OCI-M1 (cell line): ENCODE data around the gene TCEANC.
A peak's percentile ranks its signal among the peaks of the same experiment; 100 is the strongest.
"Not testable (repeated sequence)": the region's sequence is repeated elsewhere in the genome, so short reads cannot be mapped to it uniquely, and the experiment has no call there.

ENCODE experiments used
- DNase-seq: peaks from one replicate; lab custom pipeline; 2025; lab: John Stamatoyannopoulos, UW

The TCEANC gene

GRCh38 chrX:13658602-13659001, 5.7 kb downstream of the TCEANC start:
- DNase-seq, result peak; percentile 83

DNA sequence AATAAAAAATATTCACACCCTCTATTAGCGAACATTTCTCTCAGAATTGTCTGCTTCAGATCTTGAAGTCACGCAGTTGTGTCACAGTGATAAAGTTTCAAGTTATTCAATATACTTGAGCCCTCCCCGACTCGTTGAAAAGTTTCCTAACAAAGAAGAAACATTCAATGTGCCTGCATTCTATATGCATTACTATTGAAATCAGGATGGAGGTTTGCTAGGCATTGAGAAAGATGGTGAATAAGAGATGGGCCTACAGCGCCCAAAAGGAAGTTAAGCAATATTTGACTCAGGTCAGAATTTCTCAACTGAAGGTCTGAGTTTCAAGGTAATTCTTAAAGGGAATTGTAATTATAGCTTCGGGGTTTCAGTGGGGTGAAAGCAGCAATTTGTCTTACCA, 6.1 kb downstream of the TCEANC start:
- DNase-seq, result peak; percentile 62

DNA sequence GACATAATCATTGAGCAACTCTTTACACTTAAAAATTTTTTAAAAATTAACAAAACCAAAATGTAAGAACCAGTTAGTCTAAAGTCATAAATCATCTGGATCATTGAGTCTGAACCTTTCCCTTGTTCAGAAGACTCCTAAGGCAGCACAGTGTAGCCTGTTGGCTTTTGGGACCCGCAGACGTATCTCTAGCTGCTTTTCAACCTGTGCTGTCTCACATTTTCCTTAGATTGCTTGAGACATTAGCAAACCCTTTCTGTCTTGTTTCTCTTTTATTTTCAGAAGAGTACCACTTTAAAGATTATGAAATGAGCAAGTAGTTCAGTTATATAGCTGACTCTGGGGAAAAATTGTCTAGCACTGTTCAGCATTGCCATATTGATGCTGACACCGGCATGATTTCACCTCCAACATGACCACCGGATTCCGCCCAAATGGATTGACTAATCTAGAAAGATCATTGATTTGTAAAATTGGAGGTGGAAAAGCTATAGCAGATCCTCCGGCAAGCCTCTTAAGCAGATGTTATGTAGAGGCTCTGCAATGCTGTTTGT, 8.9 kb downstream of the TCEANC start:
- DNase-seq, result no peak

DNA sequence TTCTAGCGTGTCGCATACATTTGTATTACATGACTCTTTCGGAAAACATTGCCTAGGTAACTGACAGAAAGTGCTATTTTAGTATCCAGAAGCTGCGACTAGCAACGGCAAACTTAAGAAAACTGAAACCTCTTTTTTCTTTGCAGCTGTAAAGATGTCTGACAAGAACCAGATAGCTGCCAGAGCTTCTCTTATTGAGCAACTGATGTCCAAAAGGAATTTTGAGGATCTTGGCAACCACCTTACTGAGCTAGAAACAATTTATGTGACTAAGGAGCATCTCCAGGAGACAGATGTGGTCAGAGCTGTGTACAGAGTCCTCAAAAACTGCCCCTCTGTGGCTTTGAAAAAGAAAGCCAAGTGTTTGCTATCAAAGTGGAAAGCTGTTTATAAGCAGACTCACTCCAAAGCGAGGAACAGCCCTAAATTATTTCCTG, 9.4 kb downstream of the TCEANC start:
- DNase-seq, result no peak

DNA sequence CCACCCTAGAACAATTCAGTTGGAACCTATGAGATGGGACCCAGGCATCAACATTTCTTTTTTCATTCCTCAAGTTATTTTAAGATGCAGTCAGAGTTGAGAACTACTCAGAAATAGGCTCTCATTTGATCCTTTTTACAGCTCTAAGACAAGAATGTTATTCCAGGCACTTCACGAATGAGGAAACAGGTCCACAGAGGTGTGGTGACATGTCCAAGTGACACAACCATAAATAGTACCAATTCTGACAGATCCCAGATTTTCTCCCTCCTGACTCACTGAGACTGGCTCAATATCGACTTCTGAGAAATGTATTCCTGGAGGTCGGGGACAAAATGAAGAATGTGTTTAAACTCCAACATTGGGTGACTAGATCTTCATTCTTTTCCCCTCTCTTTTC, 11.1 kb downstream of the TCEANC start:
- DNase-seq, result no peak

- DNase-seq, result no peak
Measured at GRCh38 chrX:13666836-13667235, 13.9 kb downstream of the TCEANC start.

DNA sequence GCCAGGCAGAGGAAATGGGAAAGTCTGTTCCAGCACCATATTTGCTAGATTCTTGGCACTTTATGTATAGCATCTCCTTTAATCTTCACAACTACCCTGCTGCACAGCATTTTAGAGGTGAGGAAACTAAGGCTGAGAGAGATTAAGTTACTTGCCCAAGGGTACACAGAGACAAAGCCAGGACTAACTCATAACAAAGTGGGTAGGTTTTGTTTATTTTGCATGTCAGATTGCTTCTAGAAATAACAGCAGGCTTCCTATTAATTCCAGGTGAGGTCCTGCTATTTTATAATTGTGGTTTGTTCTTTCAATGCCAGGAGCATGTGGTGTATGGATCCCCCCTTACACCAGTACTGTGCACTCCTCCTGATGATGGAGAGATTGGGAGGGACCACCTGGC, 15.0 kb downstream of the TCEANC start:
- no peak for DNase-seq

DNA sequence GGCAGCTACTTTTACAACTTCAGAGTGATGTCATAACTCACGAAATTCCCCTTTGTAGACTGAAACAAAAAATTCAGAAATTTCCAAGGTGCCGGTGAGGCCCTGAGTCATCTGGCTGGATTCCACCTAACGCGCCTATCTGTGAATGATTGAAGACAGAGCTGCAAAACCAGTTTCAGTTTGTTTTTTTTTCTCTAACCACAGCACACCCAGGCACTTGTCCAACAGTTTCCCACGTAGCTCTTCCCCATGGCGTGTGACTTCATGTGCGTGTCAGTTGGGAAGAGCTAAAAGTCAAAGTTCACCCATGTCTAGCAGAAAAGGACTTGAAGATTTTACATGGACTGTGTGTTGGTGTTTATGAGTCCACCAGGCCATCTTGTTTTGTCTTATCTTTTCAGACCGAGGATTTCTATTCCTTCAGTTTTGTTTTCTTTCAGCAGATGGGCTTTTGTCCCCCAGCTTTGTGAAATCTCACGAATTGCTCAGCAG, 16.4 kb downstream of the TCEANC start:
- peak; percentile 92 for DNase-seq

- DNase-seq, result not testable (repeated sequence)
Measured at GRCh38 chrX:13669755-13670154, 16.8 kb downstream of the TCEANC start.

- DNase-seq, result no peak
Measured at GRCh38 chrX:13670197-13670596, 17.3 kb downstream of the TCEANC start.

GRCh38 chrX:13673016-13673415, 20.1 kb downstream of the TCEANC start:
- no peak for DNase-seq

DNA sequence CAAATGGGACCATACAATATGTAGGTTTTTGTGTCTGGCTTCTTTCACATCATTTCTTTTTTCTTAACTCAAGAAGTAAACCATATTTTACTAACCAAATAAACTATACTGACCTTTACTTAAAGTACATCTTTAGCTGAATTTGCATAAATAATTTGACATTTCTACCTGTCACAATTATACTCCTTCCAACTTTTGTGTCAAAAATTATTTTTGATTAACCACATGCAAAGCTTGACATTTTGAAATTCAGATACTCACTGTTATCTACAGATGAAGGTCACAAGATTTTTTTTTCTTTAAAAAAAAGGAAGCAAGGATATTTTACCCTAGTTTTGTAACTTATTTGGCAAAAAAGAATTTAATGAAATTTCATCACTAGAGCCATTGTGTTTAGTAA, 23.9 kb downstream of the TCEANC start:
- no peak for DNase-seq

DNA sequence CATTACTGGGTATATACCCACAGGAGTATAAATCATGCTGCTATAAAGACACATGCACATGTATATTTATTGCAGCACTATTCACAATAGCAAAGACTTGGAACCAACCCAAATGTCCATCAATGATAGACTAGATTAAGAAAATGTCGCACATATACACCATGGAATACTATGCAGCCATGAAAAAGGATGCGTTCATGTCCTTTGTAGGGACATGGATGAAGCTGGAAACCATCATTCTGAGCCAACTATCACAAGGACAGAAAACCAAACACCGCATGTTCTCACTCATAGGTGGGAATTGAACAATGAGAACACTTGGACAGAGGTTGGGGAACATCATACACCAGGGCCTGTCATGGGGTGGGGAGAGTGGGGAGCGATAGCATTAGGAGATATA, 26.8 kb downstream of the TCEANC start:
- DNase-seq, result not testable (repeated sequence)

DNA sequence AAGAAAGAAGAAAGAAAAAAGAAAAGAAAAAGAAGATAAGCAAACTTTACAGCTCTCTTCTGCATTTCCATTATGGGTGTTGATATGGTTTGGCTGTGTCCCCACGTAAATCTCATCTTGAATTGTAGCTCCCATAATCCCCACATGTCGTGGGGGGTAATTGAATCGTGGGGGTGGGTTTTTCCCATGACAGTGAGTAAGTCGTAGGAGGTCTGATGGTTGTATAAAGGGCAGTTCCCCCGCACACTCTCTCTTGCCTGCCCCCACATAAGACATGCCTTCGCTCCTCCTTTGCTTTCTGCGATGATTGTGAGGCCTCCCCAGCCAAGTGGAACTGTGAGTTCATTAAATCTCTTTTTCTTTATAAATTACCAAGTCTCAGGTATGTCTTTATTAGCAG, 28.7 kb downstream of the TCEANC start:
- no peak for DNase-seq

GRCh38 chrX:13684361-13684760, 31.4 kb downstream of the TCEANC start:
- no peak for DNase-seq

GRCh38 chrX:13685126-13685763, 32.3 kb downstream of the TCEANC start:
- no peak for DNase-seq

DNA sequence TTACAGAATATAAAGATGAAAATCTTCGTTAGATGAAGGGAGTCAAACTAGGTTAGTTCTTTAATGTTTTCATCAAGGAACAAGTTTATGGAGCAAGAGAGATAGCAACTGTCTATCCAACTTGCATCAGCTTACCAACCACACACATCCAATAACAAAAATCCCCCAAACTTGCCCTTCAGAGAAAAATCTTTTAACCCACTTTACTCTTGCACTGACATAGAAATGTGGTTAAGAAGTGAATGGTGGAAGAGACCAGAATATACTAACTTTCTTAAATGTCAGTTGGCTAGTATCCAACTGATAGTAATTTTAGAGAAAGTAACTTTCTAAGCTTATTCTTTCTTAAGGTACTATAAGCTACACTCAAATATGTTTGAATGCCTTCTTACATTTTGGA, 34.3 kb downstream of the TCEANC start:
- peak; percentile 38 for DNase-seq

- DNase-seq, result peak; percentile 70
Measured at GRCh38 chrX:13688384-13688957, 35.5 kb downstream of the TCEANC start.

DNA sequence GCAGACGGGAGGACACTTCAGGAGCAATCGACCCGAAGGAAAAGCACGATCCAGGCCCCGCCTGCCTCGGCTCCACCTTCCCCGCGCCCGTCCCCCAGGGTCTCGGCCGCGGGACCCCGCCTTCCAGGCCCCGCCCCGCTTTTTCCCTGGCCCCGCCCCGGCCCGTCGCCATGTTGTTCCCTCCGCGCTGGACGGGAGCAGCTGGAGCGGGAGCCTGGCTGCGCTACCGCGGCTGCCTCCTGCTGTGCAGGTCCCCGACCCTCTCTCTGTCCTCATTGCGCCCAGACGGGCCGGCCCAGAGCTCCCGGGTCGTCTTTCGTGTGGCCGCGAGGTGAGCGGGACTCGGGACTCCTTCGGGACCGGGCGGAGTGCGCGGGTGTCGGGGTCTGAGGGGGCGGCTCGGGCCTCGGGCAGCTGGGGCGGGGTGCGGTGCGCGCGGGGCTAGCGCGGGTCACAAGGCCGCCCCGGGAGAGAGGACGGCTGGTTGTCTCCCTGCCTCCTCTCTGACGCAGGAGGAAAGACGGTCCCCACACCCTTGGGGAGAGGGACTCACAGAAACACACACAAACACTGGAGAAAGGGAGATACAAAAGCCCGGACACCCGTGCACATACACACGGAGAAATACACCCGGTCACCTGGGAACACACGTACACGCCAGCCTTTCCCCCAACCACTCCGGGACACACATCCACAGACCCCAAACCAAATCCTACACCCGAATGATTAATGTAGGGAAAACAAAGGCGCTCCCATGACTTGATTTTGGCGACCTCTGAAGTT, 36.2 kb downstream of the TCEANC start, which contains the start of gene RAB9A:
RAB9A (plus strand) TSS at position 171 of the 783 bp plus-strand sequence. CDS start 19,619 bp downstream, outside the sequence.
- DNase-seq, result peak; percentile 87

- DNase-seq, result peak; percentile 64
Measured at GRCh38 chrX:13689741-13690211, 36.8 kb downstream of the TCEANC start.

DNA sequence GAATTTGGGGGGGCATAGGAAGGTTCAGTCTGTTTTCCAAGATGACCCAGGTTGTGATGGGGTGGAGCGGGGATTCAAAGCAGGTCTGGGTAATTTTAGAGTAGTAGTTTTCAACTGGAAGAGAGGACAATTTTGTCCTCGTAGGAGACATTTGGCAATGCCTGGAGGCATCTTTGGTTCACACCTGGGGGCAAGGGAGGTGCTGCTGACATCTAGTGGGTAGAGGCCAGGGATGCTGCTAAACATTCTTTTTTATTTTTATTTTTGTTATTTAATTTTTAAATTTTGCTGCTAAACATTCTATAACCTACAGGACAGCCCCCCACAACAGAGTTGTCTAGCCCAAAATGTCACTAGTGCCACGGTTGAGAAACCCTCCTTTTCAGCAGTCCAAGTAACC, 37.9 kb downstream of the TCEANC start:
- DNase-seq, result no peak

DNA sequence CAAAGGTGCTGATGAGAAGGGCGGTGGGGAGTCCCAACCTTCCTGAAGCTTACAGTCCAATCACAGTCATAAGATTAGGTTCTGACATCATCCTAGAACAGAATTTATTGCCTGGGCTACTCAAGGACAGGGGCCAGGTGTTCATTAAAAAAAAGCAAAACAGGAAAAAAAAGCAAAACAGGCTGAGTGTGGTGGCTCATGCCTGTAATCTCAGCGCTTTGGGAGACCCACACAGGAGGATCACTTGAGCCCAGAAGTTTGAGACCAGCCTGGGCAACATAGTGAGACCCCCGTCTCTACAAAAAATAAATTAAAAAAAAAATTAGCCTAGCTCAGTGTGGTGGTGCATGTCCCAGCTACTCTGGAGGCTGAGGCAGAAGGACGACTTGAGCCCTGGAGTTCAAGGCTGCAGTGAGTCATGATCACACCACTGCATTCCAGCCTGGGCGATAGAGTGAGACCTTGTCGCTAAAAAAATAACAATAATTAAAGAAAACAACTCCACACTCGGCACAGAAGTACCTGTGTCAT, 39.0 kb downstream of the TCEANC start:
- DNase-seq, result peak; percentile 5
